Left forelimb (tissue), 1 donor: ENCODE measurements around the gene CRISPLD2.

ENCODE experiments used
- DNase-seq: peaks from one replicate; pipeline ENCODE4 v3.0.0-alpha.2; 2018; ENCODE audit warnings: low spot score

The CRISPLD2 gene

GRCh38 chr16:84957792-84958191 is 138.0 kb downstream of the CRISPLD2 start:
- DNase-seq = no peak
